ENCODE results near the gene GRID2.

GRID2 gene

GRCh38 chr4:93317057-93317456, 1013.3 kb downstream of the GRID2 start:
- H3K27me3 ChIP-seq (replicated peaks; ENCODE audit: insufficient read depth, low read length), result no peaks in the 10 kb centered on the region
- H3K9me3 ChIP-seq (replicated peaks; ENCODE audit: insufficient read depth, low read length), result no peaks in the 10 kb centered on the region
- no peaks in the 10 kb centered on the region for H3F3A ChIP-seq (ENCODE audit: insufficient read depth, low read length)
- H3K9ac ChIP-seq (ENCODE audit: low read length), result no peak overlapping the region
- H3K4me3 ChIP-seq (ENCODE audit: low read length), result no peak overlapping the region
- H3K4me2 ChIP-seq (ENCODE audit: low read depth, low read length), result no peak overlapping the region
- H3K79me2 ChIP-seq (ENCODE audit: low read length), result no peaks in the 10 kb centered on the region
- H3K36me3 ChIP-seq (replicated peaks; ENCODE audit: insufficient read depth, low read length), result no peaks in the 10 kb centered on the region
- TF ChIP-seq, protein P1, sequence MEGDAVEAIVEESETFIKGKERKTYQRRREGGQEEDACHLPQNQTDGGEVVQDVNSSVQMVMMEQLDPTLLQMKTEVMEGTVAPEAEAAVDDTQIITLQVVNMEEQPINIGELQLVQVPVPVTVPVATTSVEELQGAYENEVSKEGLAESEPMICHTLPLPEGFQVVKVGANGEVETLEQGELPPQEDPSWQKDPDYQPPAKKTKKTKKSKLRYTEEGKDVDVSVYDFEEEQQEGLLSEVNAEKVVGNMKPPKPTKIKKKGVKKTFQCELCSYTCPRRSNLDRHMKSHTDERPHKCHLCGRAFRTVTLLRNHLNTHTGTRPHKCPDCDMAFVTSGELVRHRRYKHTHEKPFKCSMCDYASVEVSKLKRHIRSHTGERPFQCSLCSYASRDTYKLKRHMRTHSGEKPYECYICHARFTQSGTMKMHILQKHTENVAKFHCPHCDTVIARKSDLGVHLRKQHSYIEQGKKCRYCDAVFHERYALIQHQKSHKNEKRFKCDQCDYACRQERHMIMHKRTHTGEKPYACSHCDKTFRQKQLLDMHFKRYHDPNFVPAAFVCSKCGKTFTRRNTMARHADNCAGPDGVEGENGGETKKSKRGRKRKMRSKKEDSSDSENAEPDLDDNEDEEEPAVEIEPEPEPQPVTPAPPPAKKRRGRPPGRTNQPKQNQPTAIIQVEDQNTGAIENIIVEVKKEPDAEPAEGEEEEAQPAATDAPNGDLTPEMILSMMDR (IDR thresholded peaks at IDR 0.05; ENCODE audit: low read length), result no peak
- no peak for TF ChIP-seq EZH2phosphoT487 (IDR thresholded peaks at IDR 0.05; ENCODE audit: low read length)
- no peak for TF ChIP-seq EZH2 (optimal IDR thresholded peaks at IDR 0.05; ENCODE audit: low read depth, low read length)
- H4K20me1 ChIP-seq (ENCODE audit: insufficient read depth, low read length), result no peaks in the 10 kb centered on the region
- no peak overlapping the region for H2AFZ ChIP-seq (ENCODE audit: low read length)
- H3K27ac ChIP-seq (ENCODE audit: low read length), result no peak overlapping the region
- H3K9me2 ChIP-seq (replicated peaks; ENCODE audit: insufficient read depth, low read length), result no peaks in the 10 kb centered on the region
- H3K4me1 ChIP-seq (ENCODE audit: low read length), result no peaks in the 10 kb centered on the region
- DNase-seq, result no peak

- H3K9ac ChIP-seq (ENCODE audit: low read length), result no peak overlapping the region
- no peak overlapping the region for H2AFZ ChIP-seq (ENCODE audit: low read length)
- H3K4me1 ChIP-seq (ENCODE audit: low read length), result no peaks in the 10 kb centered on the region
- no peaks in the 10 kb centered on the region for H3F3A ChIP-seq (ENCODE audit: insufficient read depth, low read length)
- no peaks in the 10 kb centered on the region for H3K36me3 ChIP-seq (replicated peaks; ENCODE audit: insufficient read depth, low read length)
- DNase-seq, result no peak
- no peaks in the 10 kb centered on the region for H3K9me2 ChIP-seq (replicated peaks; ENCODE audit: insufficient read depth, low read length)
- no peak overlapping the region for H3K4me3 ChIP-seq (ENCODE audit: low read length)
- no peaks in the 10 kb centered on the region for H3K27me3 ChIP-seq (replicated peaks; ENCODE audit: insufficient read depth, low read length)
- no peaks in the 10 kb centered on the region for H4K20me1 ChIP-seq (ENCODE audit: insufficient read depth, low read length)
- H3K4me2 ChIP-seq (ENCODE audit: low read depth, low read length), result no peak overlapping the region
- no peaks in the 10 kb centered on the region for H3K79me2 ChIP-seq (ENCODE audit: low read length)
- TF ChIP-seq, protein P1 (IDR thresholded peaks at IDR 0.05; ENCODE audit: low read length), result no peak
- no peak for TF ChIP-seq EZH2phosphoT487 (IDR thresholded peaks at IDR 0.05; ENCODE audit: low read length)
- TF ChIP-seq EZH2 (optimal IDR thresholded peaks at IDR 0.05; ENCODE audit: low read depth, low read length), result no peak
- no peak overlapping the region for H3K27ac ChIP-seq (ENCODE audit: low read length)
- H3K9me3 ChIP-seq (replicated peaks; ENCODE audit: insufficient read depth, low read length), result no peaks in the 10 kb centered on the region
Observed at GRCh38 chr4:93317561-93317960, 1013.8 kb downstream of the GRID2 start.

DNA sequence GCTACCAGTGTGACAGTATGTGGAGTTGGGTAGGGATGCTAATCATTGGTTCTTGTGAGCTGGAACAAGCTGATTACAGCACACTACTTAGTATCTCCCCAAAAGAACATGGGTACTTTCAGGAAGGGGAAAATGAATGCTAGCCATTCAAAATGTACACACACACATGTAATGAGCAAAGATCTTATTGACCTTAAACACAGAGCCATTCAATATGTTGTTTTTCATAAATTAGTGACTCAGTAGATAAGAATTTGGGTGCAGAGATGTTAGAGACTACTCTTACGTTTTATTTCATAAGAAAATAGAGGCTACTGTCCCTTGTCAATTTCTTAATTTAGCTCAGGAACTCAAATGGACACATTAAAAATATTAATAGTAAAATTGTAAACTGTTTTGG, 1015.3 kb downstream of the GRID2 start:
- Histone ChIP-seq H3K4me3 (ENCODE audit: low read length) (no peak overlapping the region), H3K4me2 (ENCODE audit: low read depth, low read length) (no peak overlapping the region), H3K9me3 (replicated peaks; ENCODE audit: insufficient read depth, low read length) (no peaks in the 10 kb centered on the region), H3K36me3 (replicated peaks; ENCODE audit: insufficient read depth, low read length) (no peaks in the 10 kb centered on the region), H3K79me2 (ENCODE audit: low read length) (no peaks in the 10 kb centered on the region), H4K20me1 (ENCODE audit: insufficient read depth, low read length) (no peaks in the 10 kb centered on the region), H3K27me3 (replicated peaks; ENCODE audit: insufficient read depth, low read length) (no peaks in the 10 kb centered on the region), H3K27ac (ENCODE audit: low read length) (no peak overlapping the region), H3K4me1 (ENCODE audit: low read length) (no peaks in the 10 kb centered on the region), H3F3A (ENCODE audit: insufficient read depth, low read length) (no peaks in the 10 kb centered on the region), H2AFZ (ENCODE audit: low read length) (no peak overlapping the region), H3K9me2 (replicated peaks; ENCODE audit: insufficient read depth, low read length) (no peaks in the 10 kb centered on the region), H3K9ac (ENCODE audit: low read length) (no peak overlapping the region)
- TF ChIP-seq, protein P1 (IDR thresholded peaks at IDR 0.05; ENCODE audit: low read length), result no peak
- TF ChIP-seq EZH2phosphoT487 (IDR thresholded peaks at IDR 0.05; ENCODE audit: low read length) (no peak), EZH2 (optimal IDR thresholded peaks at IDR 0.05; ENCODE audit: low read depth, low read length) (no peak)
- DNase-seq, result no peak

Measured in MM.1S (cell line).